IMR-90 (cell line): ENCODE results near the gene WDR91. TPM values are rescaled to one million over a fixed set of nuclear protein-coding genes. Genes with fewer than 3 reads are reported as not detected.

Source experiments
- CTCF ChIP-seq: conservative IDR thresholded peaks from 2 replicates; pipeline ENCODE4 v1.5.1; 2012; ENCODE audit warnings: mild to moderate bottlenecking, low read depth, low read length, improper control_type of control experiment
- MAZ ChIP-seq: IDR thresholded peaks from 2 replicates; pipeline ENCODE4 v1.6.1; 2012; ENCODE audit warnings: low read depth, mild to moderate bottlenecking, low read length, improper control_type of control experiment, moderate library complexity, borderline replicate concordance
- RAD21 ChIP-seq: IDR thresholded peaks from 2 replicates; pipeline ENCODE4 v1.6.1; 2012; ENCODE audit warnings: low read length, improper control_type of control experiment
- RFX5 ChIP-seq: IDR thresholded peaks from 2 replicates; pipeline ENCODE4 v1.8.0; 2012; ENCODE audit warnings: low read depth, mild to moderate bottlenecking, low read length, moderate library complexity
- polyA plus RNA-seq, 3 experiments: library from polyadenylated mRNA; depleted of rRNA; stranded (reverse); fragments of >200 nt; gene quantifications; 2 replicates each; pipeline ENCODE4 v1.2.3, GENCODE V29; 2012; ENCODE audit warnings: low replicate concordance in 1 of 3
- total RNA-seq: library from RNA; depleted of rRNA; stranded (reverse); fragments of >200 nt; gene quantifications from 2 replicates; pipeline ENCODE4 v1.2.3, GENCODE V29; 2012

The WDR91 gene
- total and polyA plus RNA-seq, 2 of the 4 experiments (the other 2 are of a cell fraction) = 5.2 to 10.3 TPM

- TF ChIP-seq MAZ (no peak), CTCF (no peak), RAD21 (no peak), RFX5 (no peak)
These were observed 41.4 kb downstream of the WDR91 start (continued) for GRCh38 chr7:135169964-135170273.
